Measurements from ENCODE around the gene ATP2A2. TPM values are rescaled to one million over a fixed set of nuclear protein-coding genes. Genes with fewer than 3 reads are reported as not detected.
A peak's percentile ranks its signal among the peaks of the same experiment; 100 is the strongest.

ATP2A2 gene
- total RNA-seq, 1 experiment from 2014 or later: 174 TPM

DNA sequence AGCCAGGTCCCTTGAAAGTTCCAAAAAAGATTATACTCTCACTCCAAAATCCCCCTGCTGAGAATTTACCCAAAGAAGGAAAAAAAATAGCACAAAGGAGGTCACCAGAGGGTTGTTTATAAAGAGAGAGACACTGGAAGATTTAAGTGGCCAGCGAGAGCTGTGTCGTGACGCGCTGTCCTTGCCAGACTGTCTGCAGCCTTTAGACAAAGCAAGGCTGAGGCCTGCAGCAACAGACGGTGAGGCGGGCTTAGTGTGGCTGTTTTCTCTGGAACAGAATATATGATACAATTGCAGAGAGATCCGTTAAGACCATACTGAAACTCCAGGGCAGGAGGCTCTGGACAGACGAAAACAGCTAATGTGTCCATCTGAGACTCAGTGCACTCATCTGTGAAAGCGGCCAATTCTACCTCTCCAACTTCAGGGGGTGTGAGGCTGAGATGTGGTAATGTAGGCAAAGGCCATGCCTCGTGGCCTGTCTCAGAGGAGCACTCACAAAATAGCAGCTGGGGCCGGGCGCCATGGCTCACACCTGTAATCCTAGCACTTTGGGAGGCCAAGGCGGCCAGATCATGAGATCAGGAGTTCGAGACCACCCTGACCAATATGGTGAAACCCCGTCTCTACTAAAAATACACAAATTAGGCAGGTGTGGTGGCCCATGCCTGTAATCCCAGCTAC, 86.3 kb downstream of the ATP2A2 start:
- no TSS peak for BruUV-seq (replicated peaks)
- Histone ChIP-seq H3K36me3 (ENCODE audit: low read depth, low read length) (peaks cover 12% of the 10 kb centered on the region), H3K4me2 (ENCODE audit: low read length) (no peak overlapping the region), H3K9me3 (ENCODE audit: low read length) (no peaks in the 10 kb centered on the region), H2AFZ (ENCODE audit: low read length) (no peak overlapping the region), H3K9me2 (replicated peaks; ENCODE audit: low read length) (no peaks in the 10 kb centered on the region), H3K4me3 (ENCODE audit: low read length) (no peak overlapping the region), H4K20me1 (ENCODE audit: low read length) (no peaks in the 10 kb centered on the region), H3K9ac (ENCODE audit: low read length) (no peak overlapping the region), H3K27ac (ENCODE audit: low read length) (no peak overlapping the region), H3K4me1 (ENCODE audit: insufficient read depth, low read length) (no peaks in the 10 kb centered on the region), H3K79me2 (ENCODE audit: low read length) (no peaks in the 10 kb centered on the region), H3K27me3 (ENCODE audit: low read length) (no peaks in the 10 kb centered on the region), H3F3A (ENCODE audit: low read length, unreplicated experiment) (no peaks in the 10 kb centered on the region)
- CTCF ChIA-PET: interaction anchor here (0.6 kb wide), 1 partner anchor 66 kb away, joined by 3 read pairs; no protein-coding TSS in a partner anchor
- DNase-seq (no peak), ATAC-seq (no peak)
- TF ChIP-seq, protein P1, sequence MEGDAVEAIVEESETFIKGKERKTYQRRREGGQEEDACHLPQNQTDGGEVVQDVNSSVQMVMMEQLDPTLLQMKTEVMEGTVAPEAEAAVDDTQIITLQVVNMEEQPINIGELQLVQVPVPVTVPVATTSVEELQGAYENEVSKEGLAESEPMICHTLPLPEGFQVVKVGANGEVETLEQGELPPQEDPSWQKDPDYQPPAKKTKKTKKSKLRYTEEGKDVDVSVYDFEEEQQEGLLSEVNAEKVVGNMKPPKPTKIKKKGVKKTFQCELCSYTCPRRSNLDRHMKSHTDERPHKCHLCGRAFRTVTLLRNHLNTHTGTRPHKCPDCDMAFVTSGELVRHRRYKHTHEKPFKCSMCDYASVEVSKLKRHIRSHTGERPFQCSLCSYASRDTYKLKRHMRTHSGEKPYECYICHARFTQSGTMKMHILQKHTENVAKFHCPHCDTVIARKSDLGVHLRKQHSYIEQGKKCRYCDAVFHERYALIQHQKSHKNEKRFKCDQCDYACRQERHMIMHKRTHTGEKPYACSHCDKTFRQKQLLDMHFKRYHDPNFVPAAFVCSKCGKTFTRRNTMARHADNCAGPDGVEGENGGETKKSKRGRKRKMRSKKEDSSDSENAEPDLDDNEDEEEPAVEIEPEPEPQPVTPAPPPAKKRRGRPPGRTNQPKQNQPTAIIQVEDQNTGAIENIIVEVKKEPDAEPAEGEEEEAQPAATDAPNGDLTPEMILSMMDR (conservative IDR thresholded peaks at IDR 0.05; ENCODE audit: low read depth, low read length): no peak
- no peak for TF ChIP-seq EZH2 (IDR thresholded peaks at IDR 0.05; ENCODE audit: low read length, unreplicated experiment)
- TF ChIP-seq EZH2phosphoT487 (IDR thresholded peaks at IDR 0.05; ENCODE audit: borderline replicate concordance, low read length): no peak
- intact Hi-C loops (cut with micrococcal nuclease): no loop called here
- POLR2A ChIA-PET (ENCODE audit: unreplicated experiment): interaction anchor here (0.6 kb wide), 1 partner anchor 27 kb away, joined by 4 read pairs; no protein-coding TSS in a partner anchor

- H3K9me3 ChIP-seq (ENCODE audit: low read length): no peaks in the 10 kb centered on the region
- H3K27ac ChIP-seq (ENCODE audit: low read length): no peak overlapping the region
- TF ChIP-seq EZH2 (IDR thresholded peaks at IDR 0.05; ENCODE audit: low read length, unreplicated experiment): no peak
- TF ChIP-seq, protein P1 (conservative IDR thresholded peaks at IDR 0.05; ENCODE audit: low read depth, low read length): no peak
- TF ChIP-seq EZH2phosphoT487 (IDR thresholded peaks at IDR 0.05; ENCODE audit: borderline replicate concordance, low read length): no peak
- no peak overlapping the region for H2AFZ ChIP-seq (ENCODE audit: low read length)
- H4K20me1 ChIP-seq (ENCODE audit: low read length): no peaks in the 10 kb centered on the region
- H3K4me1 ChIP-seq (ENCODE audit: insufficient read depth, low read length): no peaks in the 10 kb centered on the region
- peaks cover 37% of the 10 kb centered on the region for H3K36me3 ChIP-seq (ENCODE audit: low read depth, low read length)
- intact Hi-C loops (cut with micrococcal nuclease): no loop called here
- ChIA-PET POLR2A (ENCODE audit: unreplicated experiment) (interaction anchor here (0.6 kb wide), 1 partner anchor 9 kb away, joined by 3 read pairs; no protein-coding TSS in a partner anchor), CTCF (no interaction called here)
- H3K4me3 ChIP-seq (ENCODE audit: low read length): no peak overlapping the region
- H3K9ac ChIP-seq (ENCODE audit: low read length): no peak overlapping the region
- BruUV-seq (replicated peaks): TSS peak; percentile 10
- H3K79me2 ChIP-seq (ENCODE audit: low read length): no peaks in the 10 kb centered on the region
- ATAC-seq (no peak; the same call in 1 of the 2 replicates), DNase-seq (no peak)
- no peaks in the 10 kb centered on the region for H3F3A ChIP-seq (ENCODE audit: low read length, unreplicated experiment)
- no peaks in the 10 kb centered on the region for H3K27me3 ChIP-seq (ENCODE audit: low read length)
- H3K4me2 ChIP-seq (ENCODE audit: low read length): no peak overlapping the region
- H3K9me2 ChIP-seq (replicated peaks; ENCODE audit: low read length): no peaks in the 10 kb centered on the region
These were observed 88.9 kb downstream of the ATP2A2 start for GRCh38 chr12:110369992-110370391.

DNA sequence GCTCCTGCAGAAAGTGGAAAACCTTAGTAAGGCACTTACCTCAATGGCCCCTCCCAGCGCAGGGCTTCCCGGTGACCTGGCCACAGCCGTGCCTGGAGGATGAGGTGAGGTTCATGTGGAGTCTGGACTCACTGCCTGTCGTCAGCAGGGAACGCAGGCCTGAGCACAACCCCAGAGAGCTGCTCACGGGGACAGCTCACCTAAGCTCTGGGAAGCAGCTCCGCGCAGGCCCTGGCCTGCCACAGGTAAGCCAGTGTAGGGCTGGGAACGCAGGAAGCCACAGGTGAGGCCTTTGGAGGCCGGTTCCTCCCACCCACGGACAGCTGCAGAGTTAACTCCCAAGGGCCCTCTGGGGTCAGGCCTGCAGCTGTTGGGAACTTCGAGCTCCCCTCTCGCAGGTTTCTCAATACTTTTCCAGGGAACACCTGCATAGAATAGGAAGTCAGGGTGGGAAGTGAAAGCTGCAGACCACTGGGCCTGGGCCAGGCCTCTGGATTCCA, 89.7 kb downstream of the ATP2A2 start:
- peak; percentile 11; the same call in 1 of the 2 replicates for ATAC-seq

More for the DNA sequence above, 89.7 kb downstream of the ATP2A2 start:
- intact Hi-C loops (cut with micrococcal nuclease): no loop called here
- Histone ChIP-seq H3K9ac (ENCODE audit: low read length) (no peak overlapping the region), H3F3A (ENCODE audit: low read length, unreplicated experiment) (no peaks in the 10 kb centered on the region), H3K4me2 (ENCODE audit: low read length) (no peak overlapping the region), H3K9me2 (replicated peaks; ENCODE audit: low read length) (no peaks in the 10 kb centered on the region), H4K20me1 (ENCODE audit: low read length) (no peaks in the 10 kb centered on the region), H2AFZ (ENCODE audit: low read length) (no peak overlapping the region), H3K27me3 (ENCODE audit: low read length) (no peaks in the 10 kb centered on the region), H3K4me3 (ENCODE audit: low read length) (no peak overlapping the region), H3K9me3 (ENCODE audit: low read length) (no peaks in the 10 kb centered on the region), H3K27ac (ENCODE audit: low read length) (no peak overlapping the region), H3K36me3 (ENCODE audit: low read depth, low read length) (peaks cover 45% of the 10 kb centered on the region), H3K4me1 (ENCODE audit: insufficient read depth, low read length) (no peaks in the 10 kb centered on the region), H3K79me2 (ENCODE audit: low read length) (no peaks in the 10 kb centered on the region)
- BruUV-seq (replicated peaks): no TSS peak
- DNase-seq: no peak
- TF ChIP-seq, protein P1 (conservative IDR thresholded peaks at IDR 0.05; ENCODE audit: low read depth, low read length): no peak
- TF ChIP-seq EZH2 (IDR thresholded peaks at IDR 0.05; ENCODE audit: low read length, unreplicated experiment) (no peak), EZH2phosphoT487 (IDR thresholded peaks at IDR 0.05; ENCODE audit: borderline replicate concordance, low read length) (no peak)
- POLR2A ChIA-PET (ENCODE audit: unreplicated experiment): interaction anchor here (0.6 kb wide), 1 partner anchor 35 kb away, joined by 6 read pairs; no protein-coding TSS in a partner anchor
- CTCF ChIA-PET: no interaction called here
